ENCODE results near the gene RABGAP1L.

GRCh38 chr1:174690266-174690665 is 530.9 kb downstream of the RABGAP1L start:
- TF ChIP-seq CTCF (conservative IDR thresholded peaks at IDR 0.05; ENCODE audit: low read length) (no peak), EZH2phosphoT487 (IDR thresholded peaks at IDR 0.05; ENCODE audit: borderline replicate concordance, low read depth, low read length) (no peak)

All from OCI-LY7 (cell line).